Osteocyte (in vitro differentiated cells): ENCODE data around the gene ANKDD1B. TPM values are rescaled to one million over a fixed set of nuclear protein-coding genes. Genes with fewer than 3 reads are reported as not detected.

Source experiments
- DNase-seq: peaks from one replicate; pipeline ENCODE4 v3.0.0; 2021; ENCODE audit warnings: mixed read lengths; ENCODE audit not compliant: unreplicated experiment; ENCODE audit errors: extremely low spot score
- H3K27ac Mint-ChIP-seq: one replicate; pipeline ENCODE4 v1.8.0; 2021; ENCODE audit warnings: mild to moderate bottlenecking, mixed read lengths; ENCODE audit not compliant: unreplicated experiment
- H3K27me3 Mint-ChIP-seq: one replicate; pipeline ENCODE4 v1.8.0; 2021; ENCODE audit warnings: mixed read lengths; ENCODE audit not compliant: unreplicated experiment
- H3K36me3 Mint-ChIP-seq: one replicate; pipeline ENCODE4 v1.8.0; 2021; ENCODE audit warnings: mixed read lengths; ENCODE audit not compliant: unreplicated experiment
- H3K4me1 Mint-ChIP-seq: one replicate; pipeline ENCODE4 v1.8.0; 2021; ENCODE audit warnings: mixed read lengths; ENCODE audit not compliant: unreplicated experiment
- H3K4me3 Mint-ChIP-seq: one replicate; pipeline ENCODE4 v1.8.0; 2021; ENCODE audit warnings: mild to moderate bottlenecking, moderate library complexity, mixed read lengths; ENCODE audit not compliant: unreplicated experiment
- H3K9me3 Mint-ChIP-seq: one replicate; pipeline ENCODE4 v1.8.0; 2021; ENCODE audit warnings: mixed read lengths; ENCODE audit not compliant: unreplicated experiment
- CTCF ChIP-seq: fragments of 200-600 bp; sonication (generic); IDR thresholded peaks from 2 replicates; pipeline ENCODE4 v1.5.0; 2021; ENCODE audit warnings: antibody characterized with exemption, mild to moderate bottlenecking, moderate library complexity
- total RNA-seq: library from RNA; stranded (reverse); gene quantifications from 2 replicates; pipeline ENCODE4 v1.2.1, GENCODE V29; 2021

ANKDD1B gene
- total RNA-seq, 1 donor from 2014 or later, result 0.67 TPM

- H3K4me3 Mint-ChIP-seq, result no peak overlapping the region
- H3K27me3 Mint-ChIP-seq, result no peaks in the 10 kb centered on the region
- H3K36me3 Mint-ChIP-seq, result no peaks in the 10 kb centered on the region
- no peaks in the 10 kb centered on the region for H3K9me3 Mint-ChIP-seq
- no peak for TF ChIP-seq CTCF
- H3K27ac Mint-ChIP-seq, result no peak overlapping the region
- no peak for DNase-seq
- no peaks in the 10 kb centered on the region for H3K4me1 Mint-ChIP-seq
Measured at GRCh38 chr5:75639535-75640311, 28.5 kb downstream of the ANKDD1B start.

GRCh38 chr5:75640395-75640794 is 29.1 kb downstream of the ANKDD1B start:
- no peaks in the 10 kb centered on the region for H3K9me3 Mint-ChIP-seq
- peak overlapping the region; percentile 31 for H3K27ac Mint-ChIP-seq
- H3K36me3 Mint-ChIP-seq, result no peaks in the 10 kb centered on the region
- no peak for TF ChIP-seq CTCF
- no peak for DNase-seq
- H3K4me3 Mint-ChIP-seq, result no peak overlapping the region
- no peaks in the 10 kb centered on the region for H3K4me1 Mint-ChIP-seq
- no peaks in the 10 kb centered on the region for H3K27me3 Mint-ChIP-seq

GRCh38 chr5:75640826-75641225 is 29.6 kb downstream of the ANKDD1B start:
- H3K27me3 Mint-ChIP-seq, result no peaks in the 10 kb centered on the region
- H3K27ac Mint-ChIP-seq, result no peak overlapping the region
- H3K36me3 Mint-ChIP-seq, result no peaks in the 10 kb centered on the region
- no peak for DNase-seq
- TF ChIP-seq CTCF, result no peak
- H3K9me3 Mint-ChIP-seq, result no peaks in the 10 kb centered on the region
- H3K4me1 Mint-ChIP-seq, result no peaks in the 10 kb centered on the region
- H3K4me3 Mint-ChIP-seq, result no peak overlapping the region

- no peaks in the 10 kb centered on the region for H3K36me3 Mint-ChIP-seq
- H3K27ac Mint-ChIP-seq, result no peak overlapping the region
- H3K27me3 Mint-ChIP-seq, result no peaks in the 10 kb centered on the region
- H3K9me3 Mint-ChIP-seq, result no peaks in the 10 kb centered on the region
- no peak for DNase-seq
- TF ChIP-seq CTCF, result no peak
- no peaks in the 10 kb centered on the region for H3K4me1 Mint-ChIP-seq
- H3K4me3 Mint-ChIP-seq, result no peak overlapping the region
Measured at GRCh38 chr5:75648712-75649111, 37.5 kb downstream of the ANKDD1B start.

GRCh38 chr5:75651575-75652238 is 40.5 kb downstream of the ANKDD1B start:
- TF ChIP-seq CTCF, result no peak
- no peaks in the 10 kb centered on the region for H3K9me3 Mint-ChIP-seq
- no peak overlapping the region for H3K4me3 Mint-ChIP-seq
- no peaks in the 10 kb centered on the region for H3K27me3 Mint-ChIP-seq
- H3K4me1 Mint-ChIP-seq, result no peaks in the 10 kb centered on the region
- no peak overlapping the region for H3K27ac Mint-ChIP-seq
- H3K36me3 Mint-ChIP-seq, result no peaks in the 10 kb centered on the region
- DNase-seq, result no peak
